GM04504 (cell line): ENCODE data around the gene LCTL.
A peak's percentile ranks its signal among the peaks of the same experiment; 100 is the strongest.
"Not testable (repeated sequence)": the region's sequence is repeated elsewhere in the genome, so short reads cannot be mapped to it uniquely, and the experiment has no call there.

Source experiments
- DNase-seq: peaks from one replicate; pipeline ENCODE4 v3.0.0-alpha.2; 2012; ENCODE audit warnings: low read depth

The LCTL gene

DNA sequence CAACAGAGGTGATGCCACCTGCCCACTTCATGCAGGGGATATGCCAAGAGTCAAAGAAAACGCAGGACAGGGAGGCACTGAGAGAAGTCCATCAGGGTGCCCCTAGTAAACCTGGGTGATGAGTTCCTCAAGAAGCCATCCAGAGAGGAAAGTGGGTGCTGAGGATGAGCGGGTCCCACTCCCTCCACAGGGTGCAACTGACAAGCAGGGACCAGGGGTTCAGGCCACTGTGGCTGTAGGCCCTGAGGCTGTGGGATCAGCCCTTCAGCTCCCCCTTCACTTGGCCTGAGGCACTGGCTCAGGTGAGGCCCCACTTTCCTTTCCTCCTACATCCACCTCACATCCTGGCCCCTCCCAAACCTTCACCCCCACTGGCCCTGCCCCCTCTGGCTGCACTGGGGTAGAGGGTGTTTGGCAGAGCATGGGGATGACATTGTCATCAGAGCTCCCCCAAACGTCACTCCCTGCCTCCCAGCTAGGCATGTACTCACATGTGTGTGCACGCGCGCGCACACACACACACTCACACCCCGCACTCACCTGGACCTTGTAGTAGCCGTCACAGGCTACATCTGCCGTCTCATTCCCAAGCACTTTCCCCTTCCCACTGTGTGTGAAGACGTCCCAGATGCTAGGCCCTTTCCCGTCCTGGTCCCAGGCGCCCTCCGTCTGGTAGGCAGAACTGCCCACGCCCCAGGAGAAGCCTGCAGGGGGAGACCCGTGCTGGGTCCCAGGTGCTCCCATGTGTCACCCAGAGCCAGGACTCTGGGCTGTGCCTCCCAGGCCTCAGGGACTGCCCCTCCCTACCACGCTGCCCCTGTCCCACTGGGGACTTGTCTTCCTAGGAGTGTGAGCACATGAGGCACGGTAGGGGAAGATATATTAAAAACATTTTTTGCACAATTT, 1.4 kb downstream of the LCTL start:
- no peak for DNase-seq

DNA sequence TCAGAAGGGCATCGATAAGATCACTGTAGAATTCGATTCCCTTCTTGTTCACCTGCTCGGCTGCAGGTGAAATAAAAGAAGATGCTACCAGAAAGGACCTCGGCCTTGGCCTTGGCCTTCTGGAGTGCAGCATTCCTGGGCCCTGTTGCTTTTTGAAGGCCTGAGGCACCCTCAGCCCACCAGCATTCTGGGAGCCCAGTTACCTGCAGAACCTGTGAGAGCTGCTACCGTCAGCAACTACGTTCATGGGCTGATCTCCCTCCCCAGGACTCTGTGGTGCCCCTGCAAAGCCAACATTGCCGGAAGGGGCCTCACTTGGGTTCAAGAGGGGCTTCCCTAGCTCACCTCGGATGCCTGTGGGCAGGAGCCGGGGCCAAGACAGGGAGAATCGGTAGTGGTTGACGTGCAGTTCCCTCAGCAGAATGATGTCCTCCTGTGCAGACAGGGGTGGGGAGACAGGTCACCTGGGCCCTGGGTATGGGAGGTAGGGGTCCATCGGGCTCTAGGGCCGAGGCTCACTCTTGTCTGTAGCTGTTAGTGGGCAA, 2.2 kb downstream of the LCTL start:
- DNase-seq, result no peak

DNA sequence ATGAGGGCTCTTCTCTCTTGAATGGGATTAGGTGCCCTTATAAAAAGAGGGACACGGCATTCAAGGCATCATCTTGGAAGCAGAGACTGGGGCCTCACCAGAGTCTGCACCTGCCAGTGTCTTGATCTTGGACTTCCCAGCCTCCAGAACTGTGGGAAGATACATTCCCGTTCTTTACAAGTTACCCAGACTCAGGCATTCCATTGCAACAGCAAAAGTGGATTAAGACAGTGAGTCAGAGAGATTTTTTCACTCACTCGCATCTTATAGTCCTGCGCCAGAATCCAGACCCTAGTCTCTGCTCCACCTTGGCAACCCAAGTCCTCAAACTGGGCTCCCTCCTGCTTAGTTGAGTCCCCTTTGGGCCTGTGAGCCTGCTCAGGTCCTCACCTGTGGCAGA, 2.7 kb downstream of the LCTL start:
- no peak for DNase-seq

DNA sequence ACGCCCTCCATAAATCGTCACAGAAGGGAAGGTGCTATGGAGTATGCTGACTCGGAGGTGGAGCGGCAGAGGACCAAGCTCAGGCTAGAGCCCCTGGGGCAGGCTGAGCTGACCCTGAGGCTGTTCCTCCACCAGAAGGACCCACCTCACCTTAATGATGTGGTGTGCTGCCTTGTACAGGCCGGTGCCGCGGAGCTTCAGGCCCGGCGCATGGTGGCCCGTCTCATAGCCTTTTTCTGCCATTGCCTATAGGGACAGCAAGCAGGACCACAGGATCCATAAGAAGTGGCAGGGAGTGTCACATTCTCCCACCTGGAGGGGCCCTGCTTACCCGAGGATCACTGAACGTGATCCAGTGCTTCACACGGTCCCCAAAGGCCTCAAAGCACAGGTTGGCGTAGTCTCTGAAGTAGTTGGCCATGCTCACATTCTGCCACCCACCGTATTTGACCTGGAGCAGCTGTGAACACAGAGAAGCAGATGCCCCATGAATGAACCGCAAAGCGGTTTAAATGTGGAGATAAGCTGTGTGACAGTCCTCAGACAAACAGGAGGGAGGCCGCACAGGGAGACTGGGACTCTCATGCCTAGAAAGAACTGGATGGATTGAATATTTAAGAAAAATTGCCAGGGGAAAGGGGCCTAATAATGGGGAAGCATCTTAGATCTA, 4.8 kb downstream of the LCTL start:
- no peak for DNase-seq

DNA sequence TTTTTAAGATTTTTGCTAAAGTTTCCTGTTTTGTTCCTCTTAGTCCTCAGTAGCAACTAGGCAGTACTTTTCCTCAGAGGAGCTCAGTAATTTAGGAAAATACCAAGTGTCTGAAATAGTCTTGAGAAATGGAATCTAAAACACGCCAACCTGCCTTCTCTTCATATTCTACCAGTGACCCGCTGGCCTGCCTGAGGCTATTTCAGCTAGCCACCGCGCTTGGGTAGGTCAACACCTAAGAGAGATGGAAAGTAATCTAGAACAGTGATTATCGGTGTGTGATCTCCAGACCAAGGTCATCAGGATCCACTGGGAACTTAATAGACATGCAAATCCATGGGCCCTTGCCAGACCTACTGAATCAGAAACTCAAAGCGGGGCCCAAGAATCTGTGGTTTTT, 7.5 kb downstream of the LCTL start:
- no peak for DNase-seq

DNA sequence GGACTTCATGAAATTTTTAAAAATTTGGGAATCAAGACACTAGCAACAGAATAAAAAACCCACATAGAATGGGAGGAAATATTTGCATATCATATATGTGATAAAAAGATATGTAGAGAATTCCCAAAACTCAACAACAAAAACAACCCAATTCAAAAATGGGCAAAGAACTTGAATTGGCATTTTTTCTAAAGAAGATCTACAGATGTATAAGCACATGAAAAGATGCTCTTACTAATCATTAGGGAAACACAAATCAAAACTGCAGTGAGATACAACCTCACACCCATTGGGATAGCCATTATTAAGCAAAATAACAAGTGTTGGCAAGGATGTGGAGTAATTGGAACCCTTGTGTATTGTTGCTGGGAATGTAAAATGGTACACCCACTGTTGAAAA, 10.1 kb downstream of the LCTL start:
- no peak for DNase-seq

- DNase-seq, result no peak
Observed at GRCh38 chr15:66545255-66545654, 20.5 kb downstream of the LCTL start.

DNA sequence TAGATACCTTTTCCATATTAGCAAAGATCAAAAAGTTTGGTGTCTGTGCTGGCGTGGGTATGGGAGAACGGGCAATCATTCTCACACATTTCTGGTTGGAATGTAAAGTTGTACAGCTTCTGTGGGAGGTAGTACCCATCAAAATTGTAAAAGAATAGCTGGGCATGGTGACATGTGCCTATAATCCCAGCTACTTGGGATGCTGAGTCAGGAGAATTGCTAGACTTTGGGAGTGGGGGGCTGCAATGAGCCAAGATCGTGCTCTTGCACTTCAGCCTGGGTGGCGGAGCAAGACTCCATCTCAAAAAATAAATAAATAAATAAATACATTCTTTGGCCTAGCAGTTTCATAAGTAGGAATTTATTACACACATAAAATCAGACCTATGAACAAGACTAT, 22.9 kb downstream of the LCTL start:
- no peak for DNase-seq

DNA sequence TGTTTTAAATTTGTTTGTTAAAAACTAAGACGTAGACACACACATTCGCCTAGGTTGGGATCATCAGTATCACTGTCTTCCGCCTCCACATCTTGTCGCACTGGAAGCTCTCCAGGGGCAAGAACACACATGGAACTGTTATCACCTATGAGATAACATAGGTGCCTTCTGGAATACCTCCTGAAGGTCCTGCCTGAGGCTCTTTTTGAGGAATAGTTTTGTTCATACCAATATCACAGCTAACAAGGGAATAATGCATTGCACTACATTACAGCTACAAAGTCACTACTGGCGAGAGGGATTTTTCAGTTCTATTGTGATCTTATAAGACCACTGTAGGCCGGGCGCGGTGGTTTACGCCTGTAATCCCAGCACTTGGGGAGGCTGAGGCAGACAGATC, 30.7 kb downstream of the LCTL start:
- no peak for DNase-seq

DNA sequence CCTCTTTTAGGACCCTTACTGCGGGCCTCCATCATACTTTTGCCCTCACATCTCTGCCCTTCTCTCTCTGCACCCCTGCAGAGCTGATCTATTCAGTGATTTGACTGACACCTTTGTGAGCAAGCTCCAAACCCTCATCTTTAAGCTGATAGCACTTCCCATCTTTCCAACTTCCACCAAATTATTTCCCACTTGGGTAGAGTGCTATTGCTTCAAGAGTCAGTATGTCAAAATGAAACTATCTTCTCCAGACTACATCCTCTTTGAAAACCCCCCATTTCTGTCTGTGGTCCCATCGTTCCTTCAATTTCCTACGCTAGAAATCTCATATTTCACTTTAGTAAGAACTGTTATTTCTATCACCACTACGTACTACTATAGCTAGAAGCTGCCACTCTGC, 41.0 kb downstream of the LCTL start:
- no peak for DNase-seq

DNA sequence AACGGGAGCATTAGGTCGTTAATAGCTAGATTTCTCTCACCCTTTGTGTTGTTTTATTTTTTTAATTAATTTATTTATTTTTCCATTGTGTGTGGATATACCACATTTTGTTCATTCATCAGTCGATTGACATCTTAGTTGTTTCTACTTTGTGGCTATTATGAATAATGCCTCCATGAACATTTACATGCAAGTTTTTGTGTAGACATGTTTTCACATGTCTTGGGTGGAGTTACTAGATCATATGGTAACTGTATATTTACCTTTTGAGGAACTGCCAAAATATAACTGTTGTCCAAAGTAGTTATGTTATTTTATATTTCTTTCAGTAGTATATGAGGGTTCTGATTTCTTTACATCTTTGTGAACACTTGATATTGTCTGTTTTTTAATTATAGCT, 41.9 kb downstream of the LCTL start:
- no peak for DNase-seq

- no peak for DNase-seq
Observed at GRCh38 chr15:66515901-66516322, 49.9 kb downstream of the LCTL start.

DNA sequence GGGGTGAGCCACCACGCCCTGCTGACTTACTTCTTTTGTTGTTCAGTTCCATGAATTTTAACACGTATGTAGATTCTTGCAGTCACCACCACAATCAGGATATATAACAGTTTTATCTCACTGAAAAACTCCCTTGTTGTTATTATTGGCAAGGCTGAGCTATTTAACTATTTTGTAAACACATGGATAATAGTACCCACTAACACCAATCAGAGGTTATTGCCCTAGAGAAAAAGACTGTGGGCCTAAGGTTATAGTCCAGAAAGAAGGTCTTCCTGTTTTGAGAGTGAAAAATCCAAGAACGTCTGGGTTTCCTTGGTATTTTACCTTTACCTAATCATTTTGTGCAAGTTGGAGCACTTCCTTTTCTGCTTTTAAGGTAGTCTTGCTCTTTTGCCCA, 51.2 kb downstream of the LCTL start:
- no peak for DNase-seq

GRCh38 chr15:66508293-66508883, 57.4 kb downstream of the LCTL start:
- DNase-seq, result no peak

DNA sequence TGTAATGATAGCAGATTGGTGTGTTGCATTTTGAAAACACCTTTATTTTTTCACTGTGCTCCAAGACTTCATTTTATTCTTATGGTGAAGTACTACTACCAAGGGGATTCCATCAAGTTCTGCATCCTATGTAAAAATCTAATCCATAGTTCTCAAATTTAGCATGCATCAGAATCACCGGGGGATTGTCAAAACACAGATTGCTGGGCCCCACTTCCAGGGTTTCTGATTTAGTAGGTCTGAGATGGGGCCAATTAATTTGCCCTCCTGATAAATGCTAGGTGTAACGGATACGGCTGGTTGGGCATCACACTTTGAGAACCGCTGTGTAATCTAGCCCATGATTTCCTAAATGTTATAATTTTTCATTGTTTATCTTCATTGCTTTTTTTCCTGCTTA, 60.0 kb downstream of the LCTL start:
- no peak for DNase-seq

GRCh38 chr15:66505430-66505811, 60.4 kb downstream of the LCTL start:
- no peak for DNase-seq

DNA sequence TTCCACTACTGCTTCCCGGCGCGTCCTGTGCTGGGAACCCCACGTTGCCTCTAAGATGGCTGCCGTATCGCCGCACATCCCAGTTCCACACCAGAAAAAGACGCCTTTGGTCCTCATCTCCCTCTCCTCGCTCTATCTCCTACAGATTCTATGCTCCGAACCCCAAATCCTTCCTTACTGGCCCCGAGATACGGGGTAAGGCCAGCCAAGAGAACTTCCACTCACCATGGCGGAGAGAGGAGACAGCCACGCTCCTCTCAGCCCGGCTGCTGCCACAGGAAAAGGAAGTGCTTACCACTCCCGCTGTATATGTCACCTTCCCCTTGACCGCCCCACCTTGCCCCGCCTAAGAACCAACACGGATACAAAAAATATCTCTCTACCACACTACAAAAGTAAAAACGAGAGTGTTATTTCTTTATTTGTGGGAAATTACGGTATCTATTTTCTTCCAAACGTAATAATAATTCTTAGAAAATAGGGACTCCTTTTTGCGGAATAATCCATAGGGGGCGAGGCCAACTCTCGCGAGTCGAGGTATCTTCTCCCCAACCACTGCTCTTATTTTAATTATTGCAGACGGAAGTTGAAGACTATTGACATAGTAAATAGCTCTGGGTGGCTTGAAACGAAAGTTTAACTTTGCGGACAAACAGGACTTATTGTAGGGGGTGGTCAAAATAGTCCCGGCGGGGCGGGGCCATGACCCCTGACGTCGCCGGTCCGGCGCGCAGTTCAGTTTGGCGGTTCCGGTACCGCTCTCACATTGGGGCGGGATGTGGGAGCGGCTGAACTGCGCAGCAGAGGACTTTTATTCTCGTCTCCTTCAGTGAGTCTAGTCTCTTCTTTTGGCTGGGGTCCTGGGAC, 61.0 kb downstream of the LCTL start, which contains the start of the genes RPL4 and ZWILCH:
TSS of gene RPL4 (minus strand) at position 293 of the 867 bp plus-strand sequence. CDS start at position 228, 65 bp downstream.
TSS of gene ZWILCH (plus strand) at position 764 of the 867 bp plus-strand sequence. CDS start at position 777, 13 bp downstream.
- DNase-seq, result peak; percentile 71

- no peak for DNase-seq
Observed at GRCh38 chr15:66503780-66504562, 61.8 kb downstream of the LCTL start.

DNA sequence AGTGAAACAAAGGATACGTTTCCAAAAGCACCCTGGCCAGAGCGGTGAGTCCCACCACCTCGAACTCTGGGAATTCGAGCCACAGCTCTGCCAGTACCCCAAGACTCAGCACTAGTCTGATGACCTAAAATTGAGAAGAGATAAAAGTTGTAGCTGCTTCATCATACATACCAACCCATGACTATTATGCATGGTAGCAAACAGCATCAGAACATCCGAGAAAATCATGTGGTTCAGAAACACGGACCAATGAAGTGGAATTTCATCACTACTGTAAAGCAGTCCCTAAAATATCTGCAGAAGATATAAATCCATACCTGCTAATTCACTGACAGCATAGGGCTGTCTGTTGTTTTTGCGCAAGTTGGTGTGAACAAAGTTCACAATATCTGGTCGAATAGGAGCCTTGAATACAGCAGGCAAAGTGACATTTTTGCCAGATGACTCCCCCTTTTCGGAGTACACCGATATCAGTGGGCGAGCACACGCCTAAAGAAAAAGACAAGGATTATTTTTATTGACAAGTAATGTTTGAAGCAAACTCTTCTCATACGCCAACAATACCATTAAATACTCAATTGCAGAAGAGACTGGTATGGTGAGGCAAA, 62.7 kb downstream of the LCTL start:
- DNase-seq, result not testable (repeated sequence)

GRCh38 chr15:66502491-66502890, 63.3 kb downstream of the LCTL start:
- DNase-seq, result no peak
